Natural killer cell (primary cell): ENCODE results near the gene FCN2. TPM values are rescaled to one million over a fixed set of nuclear protein-coding genes. Genes with fewer than 3 reads are reported as not detected.

Experiments used
- ATAC-seq, 3 donors: fragments of 150-1000 bp in 2 of 3; fragments of 200-7000 bp in 1 of 3; cut with Tn5 transposase; 1 replicate in 1 of 3; 2 replicates in 2 of 3; pipeline ENCODE4 v1.10.0; 2021; ENCODE audit warnings: mild to moderate bottlenecking in 2 of 3, moderate library complexity in 2 of 3
- DNase-seq, 2 donors: peaks; one replicate each; pipeline versions ENCODE4 v3.0.0 to v3.0.0-alpha.2; 2013 to 2021; ENCODE audit warnings: mixed read lengths in 1 of 2
- H3K27ac ChIP-seq: one replicate; pipeline ENCODE4 v1.5.1; 2013; ENCODE audit warnings: mild to moderate bottlenecking, low read length
- H3K27me3 ChIP-seq: one replicate; pipeline ENCODE4 v1.6.1; 2013; ENCODE audit warnings: low read length; ENCODE audit not compliant: control insufficient read depth, insufficient read depth
- H3K36me3 ChIP-seq: one replicate; pipeline ENCODE4 v1.6.1; 2013; ENCODE audit warnings: low read length; ENCODE audit not compliant: control insufficient read depth, insufficient read depth
- H3K4me1 ChIP-seq: one replicate; pipeline ENCODE4 v1.6.1; 2013; ENCODE audit warnings: low read length; ENCODE audit not compliant: control insufficient read depth, insufficient read depth
- H3K4me3 ChIP-seq: one replicate; pipeline ENCODE4 v1.5.1; 2013; ENCODE audit warnings: low read length
- H3K9me3 ChIP-seq: one replicate; pipeline ENCODE4 v1.6.1; 2013; ENCODE audit warnings: low read length; ENCODE audit not compliant: control insufficient read depth, insufficient read depth
- H3K27ac Mint-ChIP-seq, 2 donors: one replicate each; pipeline ENCODE4 v1.8.0; 2022; ENCODE audit warnings: mild to moderate bottlenecking in 2 of 2, mixed read lengths in 2 of 2, moderate library complexity in 1 of 2
- H3K27me3 Mint-ChIP-seq, 2 donors: one replicate each; pipeline ENCODE4 v1.8.0; 2022; ENCODE audit warnings: low read depth in 2 of 2, mixed read lengths in 2 of 2
- H3K36me3 Mint-ChIP-seq: one replicate; pipeline ENCODE4 v1.8.0; 2022; ENCODE audit warnings: mixed read lengths
- H3K4me1 Mint-ChIP-seq, 2 donors: one replicate each; pipeline ENCODE4 v1.8.0; 2022; ENCODE audit warnings: mixed read lengths in 2 of 2
- H3K4me3 Mint-ChIP-seq: one replicate; pipeline ENCODE4 v1.8.0; 2022; ENCODE audit warnings: mild to moderate bottlenecking, moderate library complexity, mixed read lengths
- H3K9me3 Mint-ChIP-seq, 2 donors: one replicate each; pipeline ENCODE4 v1.8.0; 2022; ENCODE audit warnings: mixed read lengths in 2 of 2
- CTCF ChIP-seq: fragments of 200-600 bp; IDR thresholded peaks from one replicate; pipeline ENCODE4 v1.8.0; 2022; ENCODE audit warnings: antibody characterized with exemption
- WGBS: methylation state at CpG from one replicate; pipeline ENCODE4 v1.1.7; 2013; ENCODE audit warnings: missing lambda C conversion rate; ENCODE audit not compliant: insufficient coverage; 5-methylcytosine and 5-hydroxymethylcytosine counted together
- intact Hi-C: fragments of 100-400 bp; cut with micrococcal nuclease; formaldehyde crosslinking; loops from one replicate; pipeline ENCODE4 v1.14.2; 2022
- total RNA-seq, 4 donors: library from RNA; stranded (reverse); fragments of 120-200 nt in 1 of 4; gene quantifications; one replicate each; pipeline versions ENCODE4 v1.2.3 to v1.2.4, GENCODE V29; 2013 to 2022

Gene FCN2
- total RNA-seq, 3 donors from 2014 or later (not counting 1 experiment from before 2014, with no cell fraction given): not detected

GRCh38 chr9:134841180-134841904 lies 39.3 kb upstream of the FCN2 start:
- ATAC-seq (no peak), DNase-seq (no peak)
- 93% methylated on average over 13 of the region's 15 CpGs for WGBS
- Mint-ChIP-seq H3K4me3 (no peak overlapping the region), H3K4me1 (no peaks in the 10 kb centered on the region), H3K27me3 (no peaks in the 10 kb centered on the region), H3K9me3 (no peaks in the 10 kb centered on the region), H3K27ac (no peak overlapping the region), H3K36me3 (no peaks in the 10 kb centered on the region)
- Histone ChIP-seq H3K4me3 (no peak overlapping the region), H3K4me1 (no peaks in the 10 kb centered on the region), H3K9me3 (no peaks in the 10 kb centered on the region), H3K27me3 (no peaks in the 10 kb centered on the region), H3K27ac (no peak overlapping the region), H3K36me3 (no peaks in the 10 kb centered on the region)
- no peak for TF ChIP-seq CTCF
- intact Hi-C loops: no loop called here

GRCh38 chr9:134842321-134842720 lies 38.3 kb upstream of the FCN2 start:
- H3K36me3 ChIP-seq: no peaks in the 10 kb centered on the region
- no peak for ATAC-seq
- no peaks in the 10 kb centered on the region for H3K27me3 Mint-ChIP-seq

GRCh38 chr9:134843740-134844139 lies 36.9 kb upstream of the FCN2 start:
- Histone ChIP-seq H3K9me3 (no peaks in the 10 kb centered on the region), H3K4me3 (no peak overlapping the region), H3K27me3 (no peaks in the 10 kb centered on the region), H3K36me3 (no peaks in the 10 kb centered on the region), H3K27ac (no peak overlapping the region), H3K4me1 (no peaks in the 10 kb centered on the region)
- DNase-seq: no peak
- Mint-ChIP-seq H3K27me3 (no peaks in the 10 kb centered on the region), H3K36me3 (no peaks in the 10 kb centered on the region), H3K9me3 (no peaks in the 10 kb centered on the region), H3K4me3 (no peak overlapping the region), H3K27ac (no peak overlapping the region), H3K4me1 (no peaks in the 10 kb centered on the region)
- TF ChIP-seq CTCF: no peak
- 80% methylated on average over 18 of the region's 18 CpGs for WGBS
- ATAC-seq: no peak
- intact Hi-C loops: no loop called here

More at GRCh38 chr9:134842321-134842720, 38.3 kb upstream of the FCN2 start:
- H3K4me3 ChIP-seq: no peak overlapping the region
- H3K9me3 Mint-ChIP-seq: no peaks in the 10 kb centered on the region
- H3K9me3 ChIP-seq: no peaks in the 10 kb centered on the region
- H3K4me1 ChIP-seq: no peaks in the 10 kb centered on the region
- no peak overlapping the region for H3K27ac Mint-ChIP-seq
- H3K27ac ChIP-seq: no peak overlapping the region
- H3K4me1 Mint-ChIP-seq: no peaks in the 10 kb centered on the region
- no peaks in the 10 kb centered on the region for H3K27me3 ChIP-seq
- no peaks in the 10 kb centered on the region for H3K36me3 Mint-ChIP-seq
- intact Hi-C loops: no loop called here
- WGBS: 94% methylated on average over 22 of the region's 22 CpGs
- no peak overlapping the region for H3K4me3 Mint-ChIP-seq
- no peak for DNase-seq
- no peak for TF ChIP-seq CTCF

GRCh38 chr9:134844821-134845220 lies 35.8 kb upstream of the FCN2 start:
- TF ChIP-seq CTCF: no peak
- Histone ChIP-seq H3K4me1 (no peaks in the 10 kb centered on the region), H3K27ac (no peak overlapping the region), H3K36me3 (no peaks in the 10 kb centered on the region), H3K9me3 (no peaks in the 10 kb centered on the region), H3K4me3 (no peak overlapping the region), H3K27me3 (no peaks in the 10 kb centered on the region)
- H3K9me3 Mint-ChIP-seq: no peaks in the 10 kb centered on the region
- no peaks in the 10 kb centered on the region for H3K4me1 Mint-ChIP-seq
- no peaks in the 10 kb centered on the region for H3K36me3 Mint-ChIP-seq
- H3K27ac Mint-ChIP-seq: no peak overlapping the region
- DNase-seq (no peak), ATAC-seq (no peak)
- H3K4me3 Mint-ChIP-seq: no peak overlapping the region
- WGBS: 89% methylated on average over 8 of the region's 8 CpGs
- no peaks in the 10 kb centered on the region for H3K27me3 Mint-ChIP-seq
- intact Hi-C loops: no loop called here
